Brain microvascular endothelial cell (primary cell): ENCODE measurements around the gene C1orf115.

Experiments
- DNase-seq: peaks from one replicate; pipeline ENCODE4 v3.0.0-alpha.2; 2020
- H3K27ac ChIP-seq: fragments of 250-450 bp; sonication (Bioruptor Pico); 2 replicates; pipeline ENCODE4 v1.5.1; 2020; ENCODE audit warnings: mild to moderate bottlenecking, moderate library complexity
- H3K27me3 ChIP-seq: fragments of 250-450 bp; sonication (Bioruptor Pico); replicated peaks from 2 replicates; pipeline ENCODE4 v1.5.1; 2020; ENCODE audit warnings: mild to moderate bottlenecking
- H3K36me3 ChIP-seq: fragments of 250-450 bp; sonication (Bioruptor Pico); replicated peaks from 2 replicates; pipeline ENCODE4 v1.5.1; 2020; ENCODE audit warnings: mild to moderate bottlenecking
- H3K4me3 ChIP-seq: 2 replicates; pipeline ENCODE4 v1.5.1; 2011; ENCODE audit warnings: low read depth, mild to moderate bottlenecking, control low read depth, low read length, moderate library complexity
- CTCF ChIP-seq: IDR thresholded peaks from 2 replicates; pipeline ENCODE4 v1.5.1; 2011; ENCODE audit warnings: low read depth, mild to moderate bottlenecking, moderate library complexity, low read length, control low read depth, inconsistent platforms; ENCODE audit errors: missing control alignments
- in situ Hi-C: cut with HindIII; loops from 2 replicates; pipeline ENCODE4 v1.10.0; 2017; ENCODE audit warnings: low sequenced_read_pairs, low pct_ligation_motif_present

The C1orf115 gene

DNA sequence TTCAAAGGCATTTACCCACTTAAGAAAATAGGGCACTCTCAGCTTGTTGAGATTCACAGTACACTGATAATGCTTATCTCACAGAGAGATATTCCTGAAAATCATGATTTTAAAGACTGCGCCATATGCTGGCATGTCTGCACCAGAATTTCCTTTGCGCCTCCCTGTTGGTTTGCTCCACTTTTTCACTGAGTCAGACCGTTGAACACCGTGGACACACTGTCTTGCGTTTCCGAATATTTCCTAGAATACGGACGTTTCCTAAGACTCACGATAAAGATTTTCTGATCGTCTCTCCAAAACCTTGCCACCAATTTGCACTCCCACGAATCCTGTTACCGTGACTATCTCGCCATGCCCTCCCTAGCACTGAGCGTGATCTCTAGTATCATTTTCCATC lies 497 bp upstream of the C1orf115 start:
- TF ChIP-seq CTCF = no peak
- Histone ChIP-seq H3K27me3 (peaks cover 6% of the 10 kb centered on the region), H3K4me3 (peak overlapping the region; percentile 59), H3K36me3 (no peaks in the 10 kb centered on the region), H3K27ac (no peak overlapping the region)
- DNase-seq = no peak
- in situ Hi-C loops = no loop called here

GRCh38 chr1:220691053-220691684 lies 1.0 kb downstream of the C1orf115 start:
- H3K27ac ChIP-seq = no peak overlapping the region
- no peak for DNase-seq
- no peak overlapping the region for H3K4me3 ChIP-seq
- peaks cover 6% of the 10 kb centered on the region for H3K27me3 ChIP-seq
- TF ChIP-seq CTCF = no peak
- in situ Hi-C loops = no loop called here
- H3K36me3 ChIP-seq = no peaks in the 10 kb centered on the region

DNA sequence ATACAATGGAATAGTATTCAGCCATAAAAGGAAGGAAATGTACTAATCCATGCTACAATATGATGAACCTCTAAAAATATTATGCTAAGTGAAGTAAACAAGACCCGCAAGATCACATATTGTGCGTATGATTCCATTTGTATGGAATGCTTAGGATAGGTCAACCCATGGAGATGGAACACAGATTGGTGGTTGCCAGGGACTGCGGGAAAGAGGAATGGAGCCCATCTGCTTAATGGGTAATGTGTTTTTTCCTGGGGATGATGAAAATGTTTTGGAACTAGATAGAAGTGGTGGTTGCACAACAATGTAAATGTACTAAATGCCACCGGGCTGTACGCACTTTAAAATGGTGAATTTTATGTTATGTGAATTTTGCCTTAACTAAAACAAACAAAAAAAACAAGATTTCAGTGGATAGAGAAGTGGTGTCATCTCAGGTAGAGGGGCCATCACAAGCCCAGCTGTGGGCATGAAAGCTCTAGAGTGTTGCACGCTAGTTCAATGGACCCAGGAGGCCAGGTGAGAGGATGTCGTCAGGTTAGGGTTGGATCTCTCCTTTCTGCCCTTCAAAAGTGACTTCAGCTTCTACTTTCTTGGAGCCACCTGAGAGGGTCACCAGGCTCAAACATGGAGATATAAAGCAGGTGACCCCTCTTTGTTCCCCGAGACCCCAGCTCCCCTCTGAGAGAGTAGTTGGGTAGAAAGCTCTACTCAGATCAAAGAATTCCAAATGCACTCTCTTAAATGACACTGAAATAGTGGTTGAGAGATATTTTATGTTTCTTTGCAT lies 2.5 kb downstream of the C1orf115 start:
- H3K27ac ChIP-seq = no peak overlapping the region
- in situ Hi-C loops = no loop called here
- H3K36me3 ChIP-seq = no peaks in the 10 kb centered on the region
- no peak for TF ChIP-seq CTCF
- DNase-seq = no peak
- H3K27me3 ChIP-seq = peaks cover 6% of the 10 kb centered on the region
- no peak overlapping the region for H3K4me3 ChIP-seq

GRCh38 chr1:220694866-220695382 lies 4.8 kb downstream of the C1orf115 start:
- H3K27me3 ChIP-seq = peaks cover 6% of the 10 kb centered on the region
- TF ChIP-seq CTCF = no peak
- no peaks in the 10 kb centered on the region for H3K36me3 ChIP-seq
- no peak overlapping the region for H3K27ac ChIP-seq
- H3K4me3 ChIP-seq = no peak overlapping the region
- in situ Hi-C loops = no loop called here
- DNase-seq = no peak

DNA sequence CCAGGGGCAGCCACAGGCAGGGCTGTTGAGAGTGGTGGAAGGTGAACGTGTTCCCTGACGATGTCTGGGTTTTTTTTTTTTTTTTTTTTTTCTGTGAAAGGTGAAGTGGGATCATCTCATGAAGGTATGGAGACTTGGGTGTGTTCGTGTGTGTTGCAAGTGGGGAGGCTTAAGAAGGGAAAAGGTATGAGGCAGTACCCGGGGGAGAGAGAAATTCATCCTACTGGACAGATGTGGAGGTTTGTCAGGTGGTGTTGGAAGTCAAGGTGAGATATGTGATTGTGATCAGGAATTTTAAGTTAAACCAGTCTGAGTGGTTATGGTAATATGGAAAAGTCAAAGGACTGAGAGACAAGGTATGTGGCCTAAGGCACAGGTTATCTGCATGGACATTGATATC lies 5.3 kb downstream of the C1orf115 start:
- no peak for DNase-seq
- TF ChIP-seq CTCF = no peak
- Histone ChIP-seq H3K4me3 (no peak overlapping the region), H3K36me3 (no peaks in the 10 kb centered on the region), H3K27me3 (peaks cover 6% of the 10 kb centered on the region), H3K27ac (no peak overlapping the region)
- in situ Hi-C loops = no loop called here
